NCI-H2107 (cell line): Measurements from ENCODE around the gene ANLN.
A peak's percentile ranks its signal among the peaks of the same experiment; 100 is the strongest.
"Not testable (repeated sequence)": the region's sequence is repeated elsewhere in the genome, so short reads cannot be mapped to it uniquely, and the experiment has no call there.

Experiments
- DNase-seq: peaks from one replicate; lab custom pipeline; 2025; lab: John Stamatoyannopoulos, UW

ANLN gene

DNA sequence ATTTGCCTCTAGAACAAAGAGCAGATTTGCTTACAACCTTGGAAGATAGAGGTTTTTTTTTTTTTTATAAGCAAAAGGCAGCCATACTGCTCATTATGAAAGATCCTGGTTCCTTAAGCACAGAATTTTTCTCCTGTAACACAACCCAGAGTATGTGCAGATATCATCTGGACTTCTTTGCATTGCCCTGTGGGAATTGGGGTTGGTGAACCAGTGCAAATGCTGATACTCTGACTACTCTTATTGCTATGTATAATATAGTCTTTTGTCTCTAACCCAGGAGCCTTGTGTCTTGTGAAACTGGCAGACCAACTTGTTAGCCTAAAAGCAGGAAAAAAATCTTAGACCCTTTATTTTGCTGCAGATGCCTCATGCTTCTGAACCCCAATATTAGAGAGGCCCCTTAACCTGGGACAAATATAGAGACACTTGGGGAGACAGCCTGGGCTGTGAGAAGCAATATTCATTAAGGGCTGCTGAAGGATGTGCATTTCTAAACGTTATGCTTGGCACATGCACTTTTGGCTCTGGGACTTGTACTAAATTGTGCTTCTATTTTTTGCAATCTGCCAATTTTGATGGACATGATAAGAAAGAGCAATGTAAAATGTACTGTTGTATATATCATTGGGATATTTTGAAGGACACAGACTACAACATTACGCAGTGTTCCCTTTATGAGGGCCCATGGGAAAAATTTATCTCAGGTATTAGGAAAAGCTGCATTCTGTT is 78.9 kb downstream of the ANLN start:
- DNase-seq, result no peak

DNA sequence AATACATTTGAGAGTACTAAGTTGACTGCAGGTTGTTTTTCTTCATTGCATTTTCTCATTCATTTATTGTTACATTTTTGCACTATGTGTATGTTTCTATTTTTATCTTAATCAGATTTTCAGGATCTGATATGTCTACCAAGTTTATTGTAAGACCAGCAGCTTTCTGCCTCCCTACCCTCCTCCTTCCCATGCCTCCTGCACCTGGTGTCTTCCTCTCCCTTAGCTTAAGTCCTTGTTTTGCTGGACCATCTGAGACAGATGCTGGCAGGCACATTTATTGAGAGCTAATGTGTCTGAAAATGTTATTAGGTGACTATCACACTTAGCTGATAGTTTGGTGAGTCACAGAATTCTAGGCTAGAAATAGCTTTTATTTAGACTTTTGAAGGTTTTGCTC is 79.6 kb downstream of the ANLN start:
- no peak for DNase-seq

DNA sequence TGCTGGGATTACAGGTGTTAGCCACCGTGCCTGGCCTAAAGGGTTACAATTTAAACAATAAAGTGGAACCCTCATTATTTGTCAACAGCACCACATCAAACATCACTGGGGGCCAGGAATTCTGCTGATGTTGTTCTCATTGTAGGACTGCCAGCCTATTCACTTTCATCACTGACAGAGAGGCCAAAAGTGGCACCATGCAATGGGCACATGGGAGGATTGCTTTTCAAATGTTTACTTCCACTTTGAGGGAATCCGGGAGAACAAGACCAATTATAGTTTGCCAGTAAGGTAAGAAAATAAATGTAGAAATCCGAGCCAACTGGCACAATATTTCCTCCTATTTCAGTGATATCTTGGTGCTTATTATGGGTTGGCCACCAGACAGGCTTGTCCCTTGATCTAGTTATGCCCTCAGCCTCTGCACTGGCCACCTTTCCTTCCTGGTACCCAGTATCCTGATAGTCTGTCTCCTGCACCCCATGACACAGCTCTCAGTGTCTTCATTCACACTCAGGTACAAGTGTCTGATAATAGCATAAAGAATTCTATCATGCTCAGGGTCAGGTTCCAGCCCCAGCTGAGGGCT is 82.6 kb downstream of the ANLN start:
- DNase-seq, result no peak

DNA sequence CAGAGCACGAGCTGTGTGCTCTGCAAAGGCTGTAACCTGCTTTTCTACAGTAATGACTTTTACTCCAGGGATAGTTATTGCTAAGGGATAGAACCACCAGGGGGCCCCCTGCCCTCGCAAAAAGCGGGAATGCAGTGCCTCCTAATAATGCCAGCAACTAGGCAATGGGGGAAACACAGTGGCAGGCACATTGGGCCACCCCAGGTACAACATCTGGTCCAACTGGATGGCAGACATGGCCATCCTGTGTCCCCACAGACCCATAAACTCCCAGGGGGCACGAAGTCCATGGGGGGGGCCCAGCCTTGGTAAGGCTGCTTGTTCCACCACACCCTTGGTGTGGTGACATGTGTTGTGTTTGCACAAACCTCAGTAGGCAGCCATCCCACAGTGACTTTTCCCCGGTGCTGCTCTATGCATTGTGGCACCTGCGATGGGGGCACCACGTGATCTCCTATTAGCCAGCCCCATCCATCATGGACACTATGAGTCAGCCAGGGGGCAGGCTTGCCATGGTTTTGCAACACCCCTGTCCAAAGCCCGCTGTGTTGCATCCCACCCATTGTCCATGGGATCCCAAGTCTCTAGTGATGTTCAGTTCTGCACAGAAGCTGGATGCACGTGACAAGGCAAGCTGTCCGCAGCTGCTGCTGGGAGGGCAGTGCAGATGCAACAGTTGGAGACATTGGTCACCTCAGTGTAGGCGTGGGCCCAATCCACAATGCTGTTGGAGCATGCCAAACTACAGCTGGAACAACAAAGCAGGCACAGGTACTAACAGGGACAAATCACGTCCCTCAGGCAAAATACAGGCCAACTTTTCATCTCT is 84.0 kb downstream of the ANLN start:
- DNase-seq, result peak; percentile 36

DNA sequence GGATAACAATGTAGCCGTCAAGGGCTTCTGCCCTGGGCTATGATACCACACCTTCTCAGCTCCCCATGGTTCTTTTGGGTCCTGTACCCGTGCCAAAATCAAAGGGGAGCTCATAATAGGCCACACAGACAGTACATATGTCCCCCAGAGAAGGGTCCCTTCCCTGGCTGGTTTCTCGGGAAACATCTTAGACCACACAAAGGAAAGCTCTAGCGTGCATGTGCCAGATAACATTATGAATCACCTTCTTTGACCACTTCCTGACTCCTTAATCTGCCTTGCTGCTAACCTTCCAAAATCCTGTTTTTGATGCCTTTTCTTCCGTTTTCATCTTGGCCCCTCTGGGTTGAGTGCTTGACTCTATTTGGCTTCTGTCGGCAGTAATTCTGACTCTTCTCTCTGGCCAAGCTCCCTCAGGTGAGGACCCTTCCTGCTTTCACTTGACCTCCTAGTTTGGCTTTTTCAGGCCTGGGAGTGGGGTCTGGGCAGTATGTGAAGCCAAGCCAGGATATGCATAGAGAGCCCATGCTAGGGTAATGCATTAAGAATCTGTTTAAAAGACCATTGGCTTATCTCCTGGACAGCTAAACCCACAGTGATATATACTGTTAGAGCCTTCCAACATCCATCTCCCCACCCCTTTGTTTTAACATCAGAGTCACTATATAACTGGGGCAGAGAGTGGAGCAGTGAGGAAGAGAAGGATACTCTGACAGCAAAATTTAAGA is 84.8 kb downstream of the ANLN start:
- no peak for DNase-seq

DNA sequence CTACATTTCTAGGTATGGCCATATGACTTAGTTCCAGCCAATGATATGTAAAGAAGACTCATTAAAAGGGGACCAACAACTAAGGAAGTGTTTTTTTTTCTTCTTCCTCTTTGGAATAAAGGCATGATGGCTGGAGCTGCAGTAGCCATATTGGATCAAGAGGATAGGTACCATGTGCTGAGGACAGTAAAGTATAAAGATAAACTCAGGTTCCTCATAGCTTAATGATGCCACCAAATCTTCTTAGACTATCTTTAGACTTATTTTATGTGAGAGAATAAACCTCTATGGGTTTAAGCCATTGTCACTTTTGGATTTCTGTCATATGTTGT is 85.3 kb downstream of the ANLN start:
- DNase-seq, result no peak

DNA sequence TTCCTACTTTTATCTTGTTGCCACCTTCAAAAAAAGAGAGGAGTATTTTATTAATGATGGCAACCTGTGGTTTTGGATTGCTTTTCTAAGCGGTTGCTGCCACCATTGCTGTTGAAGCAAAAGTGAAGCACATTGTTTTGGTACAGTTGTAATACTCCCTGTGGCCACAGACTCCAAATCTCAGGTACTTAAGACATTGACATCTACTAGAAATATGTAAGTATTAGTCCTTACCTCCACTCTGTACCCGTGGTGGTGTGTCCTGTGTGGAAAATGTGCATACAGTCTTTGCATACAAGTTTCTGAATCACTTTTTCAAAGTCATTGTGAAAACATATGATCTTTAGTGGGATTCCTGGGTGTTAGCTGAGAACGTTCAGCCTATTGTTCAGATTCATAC is 85.7 kb downstream of the ANLN start:
- DNase-seq, result no peak

DNA sequence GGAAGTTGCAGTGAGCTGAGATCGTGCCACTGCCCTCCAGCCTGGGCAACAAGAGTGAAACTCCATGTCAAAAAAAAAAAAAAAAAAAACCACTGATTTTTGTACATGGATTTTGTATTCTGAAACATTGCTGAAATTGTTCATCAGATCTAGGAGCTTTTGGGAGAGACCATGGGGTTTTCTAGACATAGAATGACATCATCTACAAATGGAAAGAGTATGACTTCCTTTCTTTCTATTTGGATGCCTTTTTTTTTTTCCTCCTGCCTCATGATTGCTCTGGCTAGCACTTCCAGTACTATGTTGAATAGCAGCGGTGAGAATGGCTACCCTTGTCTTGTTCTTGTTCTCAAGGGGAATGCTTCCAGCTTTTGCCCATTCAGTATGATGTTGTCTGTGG is 89.1 kb downstream of the ANLN start:
- no peak for DNase-seq

DNA sequence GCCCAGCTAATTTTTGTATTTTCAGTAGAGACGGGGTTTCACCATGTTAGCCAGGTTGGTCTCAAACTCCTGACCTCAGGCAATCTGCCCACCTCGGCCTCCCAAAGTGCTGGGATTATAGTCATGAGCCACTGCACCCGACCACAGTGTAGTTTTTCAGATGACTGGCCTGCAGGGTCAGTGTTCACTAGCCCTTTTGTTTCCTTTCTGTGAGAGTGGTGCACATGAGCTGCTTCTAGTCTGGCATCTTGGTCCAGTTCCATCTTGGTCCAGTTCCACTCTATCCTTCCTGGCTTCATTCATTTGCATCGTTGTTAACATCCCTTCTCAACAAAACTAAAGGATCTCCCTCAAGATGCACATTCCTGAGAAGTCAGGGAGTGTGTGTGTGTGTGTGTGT is 94.2 kb downstream of the ANLN start:
- DNase-seq, result not testable (repeated sequence)

- no peak for DNase-seq
Measured at GRCh38 chr7:36484265-36484664, 94.6 kb downstream of the ANLN start.

DNA sequence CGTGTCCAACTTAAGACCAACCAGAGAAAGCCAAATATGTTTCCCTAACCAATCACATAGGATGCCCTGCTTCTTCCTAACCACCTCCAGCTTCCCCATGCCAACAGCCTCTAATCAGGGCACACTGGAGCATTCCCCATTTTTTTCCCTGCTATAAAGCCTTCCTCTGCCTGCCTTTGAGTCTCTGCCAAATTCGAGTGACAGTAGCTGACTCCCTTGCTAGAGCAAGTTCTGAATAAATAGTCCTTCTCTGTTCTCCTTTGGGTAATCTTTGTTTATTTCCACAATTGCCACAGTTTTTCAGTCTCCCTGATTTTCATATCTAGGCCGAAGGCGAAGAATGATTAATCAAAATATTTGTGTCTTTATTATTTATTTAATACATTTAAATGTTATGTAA is 96.7 kb downstream of the ANLN start:
- no peak for DNase-seq

- peak; percentile 28 for DNase-seq
Measured at GRCh38 chr7:36487756-36488336, 98.2 kb downstream of the ANLN start.

- not testable (repeated sequence) for DNase-seq
Measured at GRCh38 chr7:36488672-36489071, 99.0 kb downstream of the ANLN start.

GRCh38 chr7:36490419-36490830 is 100.8 kb downstream of the ANLN start:
- no peak for DNase-seq

GRCh38 chr7:36491317-36491716 is 101.7 kb downstream of the ANLN start:
- no peak for DNase-seq

DNA sequence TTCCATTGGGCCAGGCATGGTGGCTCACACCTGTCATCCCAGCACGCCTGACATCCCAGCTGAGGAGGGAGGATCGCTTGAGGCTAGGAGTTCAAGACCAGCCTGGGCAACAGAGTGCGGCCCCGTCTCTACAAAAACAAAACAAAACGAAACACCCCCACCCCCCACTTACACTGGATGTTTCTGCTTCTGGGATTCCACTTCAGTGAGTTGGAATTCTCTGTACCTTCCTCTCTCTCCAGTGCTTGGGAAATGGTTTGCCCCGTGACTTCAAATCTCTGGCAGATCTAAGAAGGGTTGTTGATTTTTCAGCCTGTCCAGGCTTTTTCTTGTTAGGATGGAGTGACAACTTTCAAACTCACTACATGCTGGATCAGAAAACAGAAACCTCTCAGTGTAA is 106.9 kb downstream of the ANLN start:
- no peak for DNase-seq

DNA sequence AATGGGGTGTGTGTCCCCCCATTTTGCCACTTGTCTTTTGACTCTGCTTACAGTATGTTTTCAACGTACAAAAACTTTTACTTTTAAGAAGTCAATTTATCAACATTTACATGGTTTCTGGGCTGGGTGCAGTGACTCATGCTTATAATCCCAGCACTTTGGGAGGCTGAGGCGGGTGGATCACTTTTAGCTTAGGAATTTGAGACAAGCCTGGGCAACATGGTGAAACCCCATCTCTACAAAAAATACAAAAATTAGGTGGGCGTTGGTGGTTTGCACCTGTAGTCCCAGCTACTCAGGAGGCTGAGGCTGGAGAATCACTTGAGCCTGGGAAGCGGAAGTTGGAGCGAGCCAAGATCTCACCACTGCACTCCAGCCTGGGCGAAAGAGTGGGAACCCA is 107.5 kb downstream of the ANLN start:
- DNase-seq, result not testable (repeated sequence)

GRCh38 chr7:36497775-36498174 is 108.1 kb downstream of the ANLN start:
- no peak for DNase-seq
